GM21367 (cell line): ENCODE data around the gene PREX1.

ENCODE experiments used
- ATAC-seq: cut with Tn5 transposase; IDR thresholded peaks from one replicate; pipeline ENCODE4 v1.9.1; 2021; ENCODE audit not compliant: unreplicated experiment

Gene PREX1

DNA sequence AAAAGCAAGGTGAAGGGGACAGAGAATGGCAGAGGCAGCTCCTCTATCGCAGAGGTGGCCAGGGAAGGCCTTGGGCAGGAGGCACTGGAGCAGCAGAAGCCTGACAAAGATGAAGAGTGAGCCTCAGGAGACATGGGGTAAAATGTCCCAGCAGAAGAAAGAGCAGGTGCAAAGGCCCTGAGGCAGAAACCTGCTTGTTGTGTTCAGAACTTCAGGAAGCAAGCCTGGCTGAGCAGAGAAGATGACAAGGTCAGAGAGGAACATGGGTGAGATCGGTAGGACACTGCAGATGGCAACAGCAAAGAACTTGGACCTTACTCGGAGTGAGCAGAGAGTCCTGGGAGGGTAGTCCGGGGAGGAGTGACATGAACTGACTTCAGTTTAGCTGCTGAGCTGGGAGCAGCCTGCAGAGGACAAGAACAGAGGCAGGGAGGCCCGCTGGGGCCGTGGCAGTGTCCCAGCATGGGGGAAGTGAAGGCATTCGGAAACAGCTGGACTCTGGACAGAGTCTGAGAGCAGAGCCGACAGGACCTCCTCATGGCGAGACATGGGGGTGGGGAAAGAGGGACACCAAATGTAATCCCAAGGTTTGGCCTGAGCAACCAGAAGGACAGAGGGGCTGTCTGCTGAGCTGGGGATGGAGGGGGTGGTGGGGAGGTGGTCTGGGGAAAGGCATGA is 106.3 kb downstream of the PREX1 start:
- ATAC-seq, result no peak

DNA sequence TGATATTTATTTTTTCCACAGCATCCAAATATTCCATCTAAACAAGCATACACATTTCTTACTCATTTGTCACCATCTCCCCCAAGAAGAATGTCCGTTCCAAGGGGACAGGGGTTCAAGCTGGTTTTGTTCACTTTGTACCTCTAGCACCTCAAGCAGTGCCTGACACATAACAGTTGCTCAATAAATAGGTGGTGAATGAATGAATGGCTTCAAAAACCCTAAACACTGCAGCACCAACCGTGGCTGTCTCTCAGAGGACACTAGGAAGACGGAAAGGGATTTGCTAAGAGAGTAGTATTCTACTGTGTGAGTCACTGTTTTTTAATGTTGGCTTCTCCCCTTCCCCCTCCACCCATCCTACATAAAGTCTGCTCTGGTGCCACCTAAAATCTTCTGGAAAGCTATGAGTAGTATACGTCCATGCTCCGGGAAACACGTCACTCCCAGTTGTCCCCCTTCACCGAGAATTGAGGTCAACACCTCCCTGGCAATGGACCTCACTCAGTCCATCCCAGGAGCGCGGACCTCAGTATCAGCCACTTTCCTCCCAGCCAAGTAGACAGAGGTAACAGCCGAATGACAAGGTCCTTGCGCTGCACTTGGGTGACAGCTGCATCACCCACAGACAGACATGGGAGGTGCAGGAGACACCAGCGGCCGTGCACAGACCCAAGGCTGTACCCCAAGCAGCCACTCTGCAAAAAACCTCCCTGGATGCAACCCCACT is 107.4 kb downstream of the PREX1 start:
- ATAC-seq, result no peak

DNA sequence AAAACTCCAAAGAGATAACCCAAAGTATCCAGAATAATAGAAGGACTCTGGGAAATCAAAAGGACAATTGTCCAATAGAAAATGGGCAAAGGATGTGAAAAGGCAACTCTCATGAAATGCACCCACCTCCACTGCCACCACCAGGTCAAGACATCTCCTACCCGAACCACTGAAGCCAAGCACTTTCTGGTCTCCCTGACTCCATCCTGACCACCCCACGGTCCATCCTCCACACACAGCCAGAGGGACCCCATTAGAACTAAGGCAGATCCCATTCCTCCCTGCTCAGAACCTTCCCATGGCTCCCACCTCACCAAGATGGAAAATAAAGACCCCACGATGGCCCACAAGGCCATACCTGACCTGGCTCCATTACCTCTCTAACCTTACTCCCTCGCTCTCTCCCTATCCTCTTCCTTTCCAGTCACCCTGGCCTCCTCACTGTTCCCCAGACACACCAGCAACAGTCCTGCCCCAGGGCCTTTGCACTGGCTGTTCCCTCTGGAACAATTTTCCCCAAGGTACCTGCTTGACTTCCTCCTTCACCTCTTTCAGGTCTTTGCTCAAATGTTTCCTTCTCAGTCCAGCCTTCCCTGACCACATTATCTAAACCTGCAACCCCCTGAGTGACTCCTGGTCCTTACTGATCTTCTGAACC is 108.1 kb downstream of the PREX1 start:
- no peak for ATAC-seq

GRCh38 chr20:48718786-48719578 is 108.8 kb downstream of the PREX1 start:
- ATAC-seq, result no peak

DNA sequence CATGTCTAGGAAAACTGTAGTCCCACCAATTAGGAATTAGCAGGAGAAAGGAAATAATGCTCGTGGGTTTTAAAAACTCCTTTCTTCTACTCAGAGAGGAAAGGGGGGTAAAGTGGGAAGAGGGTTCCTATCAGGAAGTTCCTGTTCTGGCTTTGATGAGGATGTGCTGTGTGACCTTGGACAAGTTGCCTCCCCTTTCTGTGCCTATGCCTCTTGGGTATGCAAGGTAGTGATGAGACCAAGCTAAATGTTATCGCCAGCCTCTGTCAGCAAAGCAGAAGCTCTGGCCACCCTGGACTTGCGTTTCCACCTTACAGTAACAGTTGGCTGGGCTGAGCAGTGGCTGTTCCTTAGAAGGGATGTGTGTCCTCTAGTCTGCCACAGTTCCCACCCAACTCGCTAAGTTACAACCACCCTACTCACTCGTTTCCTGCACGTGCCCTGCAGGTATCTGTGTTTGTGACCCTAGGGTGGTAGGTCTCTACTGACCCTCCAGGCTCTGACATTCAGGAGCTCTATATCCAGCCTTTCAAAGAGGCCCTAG is 110.0 kb downstream of the PREX1 start:
- ATAC-seq, result no peak

GRCh38 chr20:48717095-48717672 is 110.6 kb downstream of the PREX1 start:
- ATAC-seq, result no peak

DNA sequence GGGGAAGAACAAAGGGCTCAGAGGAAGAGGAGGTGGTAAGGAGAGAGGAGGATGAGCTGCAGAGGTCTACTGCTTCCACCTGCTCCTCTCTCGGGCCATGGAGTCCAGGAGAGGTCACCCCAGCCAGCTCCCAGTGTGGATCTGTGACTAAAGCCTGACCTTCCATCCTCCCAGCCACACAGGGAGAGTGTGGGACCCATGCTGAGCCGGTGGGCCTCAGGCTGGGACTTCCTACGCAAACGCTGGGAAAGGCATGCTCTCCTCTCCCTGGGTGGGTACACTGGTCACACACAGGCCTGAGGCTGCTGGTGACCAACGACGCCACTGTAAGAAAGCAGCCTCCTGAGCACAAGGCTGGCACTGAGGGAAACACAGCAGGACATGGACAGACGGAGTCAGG is 111.3 kb downstream of the PREX1 start:
- ATAC-seq, result no peak

DNA sequence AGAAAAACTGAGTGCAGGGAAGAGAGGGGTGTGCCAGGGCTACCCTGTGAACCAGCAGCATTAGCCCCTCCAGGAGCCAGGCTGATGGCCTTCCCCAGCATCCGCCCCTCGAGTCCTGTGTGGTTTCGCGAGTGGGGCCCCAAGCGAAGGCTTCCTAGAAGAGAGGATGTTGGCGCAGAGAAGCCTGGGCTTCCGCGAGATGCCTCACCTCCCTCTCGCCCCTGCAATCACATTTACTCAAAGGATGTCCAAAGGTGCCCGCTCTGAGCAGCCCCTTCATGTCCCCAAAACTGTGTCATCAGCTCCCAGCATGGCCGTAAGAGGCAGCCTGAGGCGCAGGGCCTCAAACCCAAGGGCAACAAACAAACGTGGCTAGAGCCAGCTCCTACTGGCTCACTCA is 111.7 kb downstream of the PREX1 start:
- no peak for ATAC-seq

GRCh38 chr20:48714764-48715163 is 113.0 kb downstream of the PREX1 start:
- ATAC-seq, result no peak

- no peak for ATAC-seq
Observed at GRCh38 chr20:48711696-48712464, 115.9 kb downstream of the PREX1 start.

GRCh38 chr20:48711044-48711428 is 116.8 kb downstream of the PREX1 start:
- no peak for ATAC-seq

DNA sequence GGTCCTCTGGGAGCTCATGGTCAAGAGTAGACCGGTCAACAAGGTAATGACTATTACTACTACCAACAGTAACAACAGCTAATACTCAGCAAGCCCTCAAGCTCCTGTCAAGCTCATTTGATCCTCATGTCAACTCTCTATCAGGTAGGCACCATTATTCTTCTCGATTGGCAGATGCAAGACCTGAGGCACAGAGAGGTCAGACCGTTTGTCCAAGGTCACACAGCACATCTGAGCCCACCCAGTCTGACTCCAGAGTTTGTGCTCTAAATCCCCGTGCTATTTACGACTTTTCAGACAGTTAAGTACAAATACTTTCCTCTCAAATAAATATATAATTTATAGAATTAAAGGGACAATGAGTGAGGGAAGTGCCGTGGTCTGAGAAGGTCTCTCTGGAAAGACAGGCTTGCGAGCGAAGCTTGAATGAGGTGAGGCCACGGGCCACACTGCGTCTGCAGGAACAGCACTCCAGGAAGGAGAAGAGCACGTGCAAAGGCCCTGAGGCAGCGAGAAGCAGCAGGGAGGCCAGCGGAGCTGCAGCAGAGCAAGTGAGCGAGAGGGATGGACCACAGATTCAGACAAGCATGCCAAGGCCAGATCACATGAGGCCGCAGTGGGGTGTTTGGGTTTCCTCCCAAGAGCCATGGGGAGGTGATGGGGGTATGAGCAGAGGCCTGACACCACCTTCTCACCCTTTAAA is 117.3 kb downstream of the PREX1 start:
- no peak for ATAC-seq

DNA sequence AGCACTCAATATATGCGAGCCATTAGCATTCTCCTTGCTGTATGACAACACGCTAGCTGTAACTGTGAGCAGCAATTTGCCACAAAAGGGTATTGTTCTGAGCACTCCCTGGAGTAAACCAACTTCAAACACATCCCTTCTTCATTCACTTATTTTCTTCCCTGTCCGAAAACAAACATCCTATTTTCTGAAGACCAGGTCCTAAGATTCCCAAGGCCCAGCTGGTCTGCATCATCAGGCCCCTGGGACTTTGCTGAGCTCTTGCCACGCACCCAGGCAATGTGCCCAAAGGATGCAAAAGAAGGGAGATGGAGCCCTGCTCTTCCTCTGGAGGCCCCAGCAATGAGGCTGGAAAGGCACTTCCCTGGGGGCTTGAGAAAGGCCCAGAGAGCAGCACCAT is 118.1 kb downstream of the PREX1 start:
- no peak for ATAC-seq

DNA sequence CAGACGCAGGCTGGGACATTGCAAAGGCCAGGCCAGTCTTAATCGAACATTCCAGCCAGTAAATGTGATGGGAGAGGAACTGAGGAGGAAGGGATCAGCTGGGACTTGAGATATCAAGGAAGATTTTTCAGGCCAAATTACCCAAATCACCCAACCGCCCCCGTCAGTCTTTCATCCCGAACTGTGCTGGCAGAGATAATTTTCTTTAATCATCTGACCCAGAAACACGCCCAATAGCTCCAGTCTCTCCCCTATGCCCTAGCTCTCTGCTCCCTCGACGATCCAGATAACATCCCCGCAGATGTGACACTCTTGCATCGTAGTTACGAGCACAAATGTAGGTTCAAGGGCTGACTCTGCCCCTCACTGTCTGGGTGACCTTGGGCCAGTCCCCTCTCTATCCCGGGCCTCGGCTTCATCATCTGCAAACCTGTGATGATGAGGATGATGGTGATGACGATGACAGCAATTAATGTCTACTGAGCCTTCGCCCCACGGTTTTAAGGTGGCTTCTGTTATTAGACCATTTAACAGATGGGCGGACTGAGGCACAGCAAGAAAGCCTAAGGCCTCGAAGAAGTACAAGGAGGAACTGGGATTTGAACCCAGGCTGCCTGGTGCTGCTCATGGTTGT is 118.6 kb downstream of the PREX1 start:
- no peak for ATAC-seq

- no peak for ATAC-seq
Observed at GRCh38 chr20:48708630-48709029, 119.2 kb downstream of the PREX1 start.

DNA sequence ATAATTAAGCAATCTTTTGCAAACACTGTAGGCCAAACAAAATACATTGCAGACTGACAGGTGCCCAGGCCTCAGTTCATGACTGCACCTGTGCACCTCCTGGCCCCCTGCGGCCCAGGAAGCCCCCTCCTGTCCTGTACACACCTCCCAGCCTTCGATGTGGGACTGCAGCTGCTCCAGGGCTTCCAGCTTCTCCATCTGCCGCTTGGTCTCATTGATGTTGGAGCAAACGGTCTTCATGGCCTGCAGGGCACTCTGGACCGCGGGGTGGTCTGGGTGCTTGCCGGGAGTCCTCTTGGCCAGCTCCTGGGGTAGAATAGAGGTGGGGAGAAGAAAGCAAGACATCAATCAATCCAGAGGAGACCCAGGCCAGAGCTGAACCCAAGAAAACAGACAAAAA is 119.7 kb downstream of the PREX1 start:
- ATAC-seq, result no peak

DNA sequence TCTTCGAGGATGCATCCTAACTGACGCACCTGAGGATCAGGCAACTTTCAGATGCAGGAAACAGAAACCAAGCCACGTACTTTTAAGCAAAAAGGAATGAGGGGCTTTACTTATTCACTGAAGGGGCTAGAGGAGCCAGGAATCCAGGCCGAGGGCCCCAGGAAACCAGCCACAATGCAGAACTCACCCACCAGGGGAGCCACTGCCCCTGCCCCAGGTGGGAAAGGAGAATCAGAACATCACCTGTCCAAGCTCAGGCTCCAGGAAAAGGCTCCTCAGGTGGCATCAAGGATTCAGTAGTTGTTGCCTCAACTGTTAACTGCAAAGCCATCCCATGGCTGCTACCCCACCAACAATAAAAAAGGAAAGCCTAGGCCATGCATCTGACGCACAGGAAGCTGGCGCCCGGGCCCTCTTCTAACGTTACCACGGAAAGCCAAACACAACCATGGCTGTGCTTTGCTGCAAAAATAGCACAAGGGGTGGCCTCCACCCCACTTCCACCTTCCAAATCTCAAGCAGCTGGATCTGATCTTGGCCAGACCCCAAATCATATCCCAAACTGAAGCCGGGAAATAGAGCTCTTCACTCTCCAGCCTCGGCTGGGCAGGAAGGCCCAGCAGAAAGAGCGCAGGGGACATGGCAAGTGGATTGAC is 121.0 kb downstream of the PREX1 start:
- no peak for ATAC-seq

DNA sequence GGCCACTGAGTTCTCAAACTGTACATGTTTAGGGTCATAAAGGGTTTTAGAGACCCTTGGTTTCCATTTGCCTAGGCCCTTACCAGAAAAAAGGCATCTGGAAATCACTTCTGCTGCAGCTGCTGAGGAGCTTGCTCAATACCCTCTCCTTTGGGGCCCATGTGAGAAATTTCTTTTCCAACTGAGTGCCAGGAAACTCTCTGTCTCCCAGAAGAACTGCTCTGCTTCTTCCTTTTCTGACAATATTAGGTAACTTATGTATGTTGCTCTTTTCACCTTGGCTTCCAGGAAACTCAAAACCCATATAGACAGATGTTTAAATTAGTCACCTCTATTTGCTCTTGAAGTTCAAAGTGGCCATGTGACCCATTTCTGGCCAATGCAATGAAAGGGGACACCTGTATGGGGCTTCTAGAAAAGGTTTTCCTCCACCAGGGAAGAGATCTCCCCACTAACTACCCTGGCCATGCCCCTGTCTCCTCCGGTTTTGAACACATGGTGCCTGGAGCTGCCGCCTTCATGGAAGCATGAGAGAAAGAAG is 121.6 kb downstream of the PREX1 start:
- ATAC-seq, result no peak
